ENCODE results near the gene FAM180B. TPM values are rescaled to one million over a fixed set of nuclear protein-coding genes. Genes with fewer than 3 reads are reported as not detected.

The FAM180B gene
- total and polyA plus RNA-seq, 2 of the 13 experiments (the other 11 are each of a cell fraction or from before 2014, with no cell fraction given) = 0.40 to 1.0 TPM

GRCh38 chr11:47587723-47588326, 1.3 kb downstream of the FAM180B start (continued):
- TF ChIP-seq HNF4A (CRISPR knock-in tag; IDR thresholded peaks at IDR 0.05) = peak; percentile 75
- no peak for TF ChIP-seq ZNF678 (CRISPR knock-in tag; IDR thresholded peaks at IDR 0.05)
- no peak for TF ChIP-seq MAFK (conservative IDR thresholded peaks at IDR 0.05 in 1 of 2, IDR thresholded peaks at IDR 0.05 in 1 of 2; ENCODE audit: low read length in 2 of 2)
- 0 out of 2 replicates have a peak, but pooled peaks have one; percentile 11 for TF ChIP-seq RXRB (CRISPR knock-in tag; IDR thresholded peaks at IDR 0.05; ENCODE audit: borderline replicate concordance)
- TF ChIP-seq HNF4G (IDR thresholded peaks at IDR 0.05; ENCODE audit: borderline replicate concordance, low read depth, low read length) = peak; percentile 29; the same call in 1 of the 2 replicates
- TF ChIP-seq HNF4G (CRISPR knock-in tag; IDR thresholded peaks at IDR 0.05; ENCODE audit: borderline replicate concordance, low read depth) = no peak
- no peak for TF ChIP-seq ATF4 (CRISPR knock-in tag; IDR thresholded peaks at IDR 0.05)
- TF ChIP-seq FOSL2 (CRISPR knock-in tag; IDR thresholded peaks at IDR 0.05) = 0 out of 2 replicates have a peak, but pooled peaks have one; percentile 16
- TF ChIP-seq GTF3A (CRISPR knock-in tag; conservative IDR thresholded peaks at IDR 0.05) = no peak; the same call in 1 of the 2 replicates
- TF ChIP-seq ELF3 (CRISPR knock-in tag; IDR thresholded peaks at IDR 0.05) = no peak
- no peak for TF ChIP-seq ZNF510 (CRISPR knock-in tag; IDR thresholded peaks at IDR 0.05; ENCODE audit: low read depth)
- TF ChIP-seq ZNF609 (CRISPR knock-in tag; IDR thresholded peaks at IDR 0.05; ENCODE audit: borderline replicate concordance) = 0 out of 2 replicates have a peak, but pooled peaks have one; percentile 45
- no peak for TF ChIP-seq NPAS2 (CRISPR knock-in tag; IDR thresholded peaks at IDR 0.05; ENCODE audit: borderline replicate concordance)
- no peak for TF ChIP-seq PAWR (CRISPR knock-in tag; IDR thresholded peaks at IDR 0.05; ENCODE audit: borderline replicate concordance)
- no peak for TF ChIP-seq ZNF530 (CRISPR knock-in tag; IDR thresholded peaks at IDR 0.05; ENCODE audit: low read depth)
- TF ChIP-seq HMGXB4 (CRISPR knock-in tag; IDR thresholded peaks at IDR 0.05; ENCODE audit: borderline replicate concordance in 1 of 2, low read depth in 1 of 2) = no peak; a peak in 1 of 4 replicates
- no peak for TF ChIP-seq LBX2 (CRISPR knock-in tag; IDR thresholded peaks at IDR 0.05; ENCODE audit: borderline replicate concordance)
- TF ChIP-seq HBP1 (CRISPR knock-in tag; IDR thresholded peaks at IDR 0.05; ENCODE audit: low read depth) = no peak
- no peak for TF ChIP-seq CENPX (CRISPR knock-in tag; IDR thresholded peaks at IDR 0.05)
